GM12892 (cell line): ENCODE data around the gene PLEKHA6.

ENCODE experiments used
- DNase-seq: peaks from one replicate; pipeline ENCODE4 v3.0.0; 2011; ENCODE audit not compliant: insufficient read length
- FAIRE-seq: peaks from 2 replicates; lab custom pipeline; 2011; peaks lifted over from hg19 to GRCh38; lab: Jason Lieb, UNC
- POLR2A ChIP-seq: IDR thresholded peaks from 2 replicates; pipeline ENCODE4 v1.6.1; 2011; ENCODE audit warnings: low read depth, low read length, control low read depth
- POLR2AphosphoS5 ChIP-seq: IDR thresholded peaks from 2 replicates; pipeline ENCODE4 v1.6.1; 2011; ENCODE audit warnings: low read depth, low read length, control low read depth
- TAF1 ChIP-seq: IDR thresholded peaks from 2 replicates; pipeline ENCODE4 v1.6.1; 2011; ENCODE audit warnings: low read depth, mild to moderate bottlenecking, control low read depth, low read length, borderline replicate concordance

Gene PLEKHA6

DNA sequence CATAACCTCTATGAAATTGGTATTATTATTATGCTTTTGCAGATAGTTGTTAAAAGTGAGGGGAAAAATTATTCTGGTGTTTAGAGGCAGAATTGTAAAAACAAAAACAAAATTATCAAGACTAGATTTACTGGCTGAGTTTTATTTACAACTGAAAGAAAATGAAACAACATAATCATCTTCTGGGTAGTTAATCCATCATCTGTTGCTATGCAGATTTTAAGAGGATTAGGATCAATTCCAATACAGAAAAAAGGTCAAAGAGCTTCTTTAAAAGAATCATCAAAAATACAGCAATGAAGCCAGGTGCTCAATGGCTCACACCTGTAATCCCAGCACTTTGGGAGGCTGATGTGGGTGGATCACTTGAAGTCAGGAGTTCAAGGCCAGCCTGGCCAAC is 154.2 kb downstream of the PLEKHA6 start:
- DNase-seq (no peak), FAIRE-seq (no peak)
- TF ChIP-seq POLR2AphosphoS5 (no peak), POLR2A (no peak), TAF1 (no peak)

- FAIRE-seq, result no peak
- TF ChIP-seq TAF1 (no peak), POLR2A (no peak), POLR2AphosphoS5 (no peak)
- no peak for DNase-seq
Observed at GRCh38 chr1:204204944-204205343, 154.8 kb downstream of the PLEKHA6 start.

- no peak for TF ChIP-seq POLR2AphosphoS5
- TF ChIP-seq POLR2A, result no peak
- no peak for TF ChIP-seq TAF1
- DNase-seq, result no peak
- no peak for FAIRE-seq
Observed at GRCh38 chr1:204203206-204203767, 156.4 kb downstream of the PLEKHA6 start.

DNA sequence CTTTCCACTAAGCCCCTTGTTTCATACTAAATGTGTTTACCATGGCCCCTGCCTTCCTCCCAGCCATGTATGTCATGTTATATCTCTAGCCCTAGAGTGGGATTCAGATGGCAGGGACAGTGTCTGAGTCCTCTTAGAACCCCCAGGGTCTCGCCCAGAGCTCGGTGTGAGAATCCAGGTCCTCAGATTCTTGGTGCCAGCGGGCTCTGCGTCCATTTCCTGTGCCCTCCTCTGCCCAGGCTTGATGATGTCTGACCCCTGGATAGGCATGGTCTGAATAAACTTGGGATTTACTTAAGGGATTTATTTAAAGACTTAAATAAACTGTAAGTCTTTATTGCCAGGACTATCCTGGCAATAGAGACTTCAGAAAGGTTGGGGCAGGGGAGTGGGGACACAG is 157.2 kb downstream of the PLEKHA6 start:
- FAIRE-seq, result no peak
- TF ChIP-seq POLR2AphosphoS5, result no peak
- no peak for TF ChIP-seq TAF1
- no peak for TF ChIP-seq POLR2A
- no peak for DNase-seq

DNA sequence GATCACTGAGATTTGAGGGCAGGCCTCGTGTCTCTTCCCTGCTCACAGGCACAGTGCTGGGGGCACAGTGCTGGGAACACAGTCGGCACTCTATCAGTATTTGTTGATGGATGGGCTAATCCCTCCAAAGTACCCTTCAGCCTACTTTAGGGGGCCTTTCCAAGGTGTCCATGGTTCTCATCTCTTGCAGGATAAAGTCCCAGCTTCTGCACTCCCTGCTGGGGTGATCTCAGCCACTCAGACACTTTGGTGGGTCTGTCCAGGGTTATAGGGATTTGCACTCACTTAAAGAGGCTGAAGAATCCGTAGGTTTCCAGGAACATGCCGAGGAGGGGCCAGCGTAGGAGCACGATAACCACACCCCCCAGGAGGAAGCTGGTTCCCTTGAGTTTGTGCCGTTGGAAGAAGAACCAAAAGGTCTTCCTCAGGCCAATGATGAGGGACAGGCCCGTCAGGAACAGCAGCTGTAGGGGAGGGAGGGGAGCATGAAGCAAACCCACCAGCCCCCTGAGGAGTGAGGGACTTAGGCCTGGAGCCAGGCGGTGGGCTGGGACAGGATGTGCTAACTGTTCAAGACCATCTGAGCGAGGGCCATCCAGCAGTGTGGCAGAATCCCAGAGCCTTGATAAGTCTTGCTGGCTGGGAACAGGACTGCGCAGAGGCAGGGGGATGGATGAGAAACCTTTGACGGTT is 158.2 kb downstream of the PLEKHA6 start:
- no peak for DNase-seq
- TF ChIP-seq TAF1, result no peak
- TF ChIP-seq POLR2AphosphoS5, result no peak
- TF ChIP-seq POLR2A, result no peak
- no peak for FAIRE-seq

GRCh38 chr1:204199579-204199978 is 160.2 kb downstream of the PLEKHA6 start:
- no peak for TF ChIP-seq POLR2AphosphoS5
- no peak for TF ChIP-seq TAF1
- no peak for TF ChIP-seq POLR2A
- DNase-seq, result no peak

DNA sequence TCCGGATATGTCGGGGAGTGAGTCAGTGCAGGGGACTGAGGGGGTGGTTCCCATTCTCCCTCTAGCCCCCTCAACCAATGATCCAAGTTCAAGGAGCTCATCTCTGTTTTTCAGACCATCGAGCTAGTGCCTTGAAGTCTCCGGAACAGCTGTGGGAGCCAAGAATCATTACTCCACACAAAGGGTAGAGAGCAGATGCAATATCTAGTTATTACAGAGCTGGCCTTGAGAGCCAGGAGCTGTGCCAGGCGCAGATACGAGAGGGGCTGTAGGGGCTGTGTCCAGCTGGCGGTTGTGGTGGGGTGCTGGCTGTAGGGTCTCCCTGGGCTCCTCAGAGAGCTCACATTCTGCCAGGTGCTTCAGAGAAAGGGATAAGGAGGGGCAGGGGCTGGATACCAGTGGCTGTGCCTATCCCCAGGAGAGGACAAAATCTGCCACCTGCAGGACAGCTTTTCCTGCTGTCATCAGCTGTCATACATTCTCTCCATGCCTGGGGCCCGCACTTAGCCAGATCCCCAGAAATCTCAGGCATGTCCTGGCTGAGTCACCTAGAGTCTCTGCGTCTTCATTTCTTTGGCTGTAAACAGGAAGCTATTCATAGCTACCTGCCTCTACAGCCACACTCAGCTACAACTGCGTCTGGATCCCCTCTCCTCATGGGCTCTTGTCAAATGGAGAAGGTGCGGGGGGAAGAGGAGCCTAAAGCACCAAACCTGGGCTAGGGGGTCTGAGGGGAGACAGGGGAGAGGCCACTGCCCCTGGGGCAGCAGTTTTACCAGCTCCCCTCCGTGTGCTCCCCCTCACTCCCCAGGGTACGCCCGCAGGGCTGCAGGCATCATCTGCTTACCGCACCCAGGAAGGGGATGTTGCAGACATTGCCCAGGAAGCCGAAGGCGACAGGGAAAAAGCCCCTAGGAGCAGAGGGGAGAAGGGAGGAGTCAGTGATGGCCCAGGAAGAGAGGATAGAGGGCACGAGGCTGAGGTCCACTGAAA is 161.1 kb downstream of the PLEKHA6 start:
- DNase-seq (no peak), FAIRE-seq (no peak)
- TF ChIP-seq POLR2A (no peak), TAF1 (no peak), POLR2AphosphoS5 (no peak)

More at GRCh38 chr1:204199579-204199978, 160.2 kb downstream of the PLEKHA6 start:
- no peak for FAIRE-seq

DNA sequence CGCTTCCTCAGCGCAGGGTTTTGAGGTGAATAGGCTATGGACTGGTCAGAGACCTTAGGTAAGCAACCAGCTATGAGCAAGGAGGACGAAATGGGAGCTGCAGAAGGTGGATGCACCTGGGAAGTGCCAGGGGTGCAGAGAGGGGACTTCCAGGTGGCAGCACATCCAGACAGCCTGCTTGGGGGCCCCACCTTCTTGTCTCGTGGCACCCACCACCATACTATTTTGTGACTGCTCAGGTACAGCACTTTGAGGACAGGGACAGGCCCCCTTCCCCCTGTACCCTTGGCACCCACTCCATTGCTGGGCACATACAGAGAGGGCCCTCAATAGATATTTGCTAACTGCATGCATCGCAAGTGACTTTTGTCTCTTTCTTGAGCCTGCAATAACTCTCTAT is 162.7 kb downstream of the PLEKHA6 start:
- DNase-seq, result no peak
- TF ChIP-seq POLR2A, result no peak
- TF ChIP-seq TAF1, result no peak
- no peak for TF ChIP-seq POLR2AphosphoS5
- FAIRE-seq, result no peak

GRCh38 chr1:204196068-204196795 is 163.5 kb downstream of the PLEKHA6 start, which contains the start of gene KISS1:
KISS1 (minus strand) TSS chr1:204196491; CDS start chr1:204192876, 3,615 bp downstream.
- FAIRE-seq, result no peak
- no peak for DNase-seq
- no peak for TF ChIP-seq TAF1
- TF ChIP-seq POLR2AphosphoS5, result no peak
- TF ChIP-seq POLR2A, result no peak

GRCh38 chr1:204194771-204195170 is 165.0 kb downstream of the PLEKHA6 start:
- FAIRE-seq (no peak), DNase-seq (no peak)
- TF ChIP-seq POLR2A, result no peak
- no peak for TF ChIP-seq TAF1
- TF ChIP-seq POLR2AphosphoS5, result no peak

DNA sequence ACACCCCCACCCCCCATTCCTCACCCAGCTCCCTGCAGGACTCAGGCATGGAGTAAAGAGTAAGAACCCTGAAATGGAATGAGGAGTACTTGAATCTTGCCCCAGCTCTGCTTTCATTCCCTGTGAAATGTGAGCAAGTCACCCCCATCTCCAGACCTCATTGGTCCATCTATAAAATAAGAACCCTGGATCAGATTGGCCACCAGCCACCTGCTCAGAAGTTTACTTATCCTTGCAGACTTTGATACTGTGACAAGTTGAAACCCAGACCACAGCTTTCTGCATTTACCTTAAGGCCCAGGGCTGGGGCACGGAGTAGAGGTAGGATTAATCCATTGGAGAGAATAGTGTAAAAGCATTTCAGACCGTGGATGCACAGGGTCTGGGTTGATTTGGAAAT is 165.6 kb downstream of the PLEKHA6 start:
- TF ChIP-seq POLR2A, result no peak
- no peak for TF ChIP-seq POLR2AphosphoS5
- TF ChIP-seq TAF1, result no peak
- FAIRE-seq (no peak), DNase-seq (no peak)
